ENCODE measurements around the gene CC2D2B. TPM values are rescaled to one million over a fixed set of nuclear protein-coding genes. Genes with fewer than 3 reads are reported as not detected.
"Not testable (repeated sequence)": the region's sequence is repeated elsewhere in the genome, so short reads cannot be mapped to it uniquely, and the experiment has no call there.

Gene CC2D2B
- total RNA-seq, 2 donors from 2014 or later, result 0.15 to 0.48 TPM

GRCh38 chr10:95987685-95988426 lies 80.1 kb downstream of the CC2D2B start:
- Histone ChIP-seq H3K9ac (ENCODE audit: low read depth in 2 of 2, low read length in 2 of 2) (no peak overlapping the region), H3K36me3 (no peaks in the 10 kb centered on the region), H3K4me3 (no peak overlapping the region), H3K9me3 (no peaks in the 10 kb centered on the region), H3K27ac (no peak overlapping the region), H3K27me3 (no peaks in the 10 kb centered on the region), H3K4me1 (no peaks in the 10 kb centered on the region)
- no peak for DNase-seq
- intact Hi-C loops (cut with DNase I), result no loop called here
- TF ChIP-seq, protein P1, sequence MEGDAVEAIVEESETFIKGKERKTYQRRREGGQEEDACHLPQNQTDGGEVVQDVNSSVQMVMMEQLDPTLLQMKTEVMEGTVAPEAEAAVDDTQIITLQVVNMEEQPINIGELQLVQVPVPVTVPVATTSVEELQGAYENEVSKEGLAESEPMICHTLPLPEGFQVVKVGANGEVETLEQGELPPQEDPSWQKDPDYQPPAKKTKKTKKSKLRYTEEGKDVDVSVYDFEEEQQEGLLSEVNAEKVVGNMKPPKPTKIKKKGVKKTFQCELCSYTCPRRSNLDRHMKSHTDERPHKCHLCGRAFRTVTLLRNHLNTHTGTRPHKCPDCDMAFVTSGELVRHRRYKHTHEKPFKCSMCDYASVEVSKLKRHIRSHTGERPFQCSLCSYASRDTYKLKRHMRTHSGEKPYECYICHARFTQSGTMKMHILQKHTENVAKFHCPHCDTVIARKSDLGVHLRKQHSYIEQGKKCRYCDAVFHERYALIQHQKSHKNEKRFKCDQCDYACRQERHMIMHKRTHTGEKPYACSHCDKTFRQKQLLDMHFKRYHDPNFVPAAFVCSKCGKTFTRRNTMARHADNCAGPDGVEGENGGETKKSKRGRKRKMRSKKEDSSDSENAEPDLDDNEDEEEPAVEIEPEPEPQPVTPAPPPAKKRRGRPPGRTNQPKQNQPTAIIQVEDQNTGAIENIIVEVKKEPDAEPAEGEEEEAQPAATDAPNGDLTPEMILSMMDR (IDR thresholded peaks at IDR 0.05), result no peak

DNA sequence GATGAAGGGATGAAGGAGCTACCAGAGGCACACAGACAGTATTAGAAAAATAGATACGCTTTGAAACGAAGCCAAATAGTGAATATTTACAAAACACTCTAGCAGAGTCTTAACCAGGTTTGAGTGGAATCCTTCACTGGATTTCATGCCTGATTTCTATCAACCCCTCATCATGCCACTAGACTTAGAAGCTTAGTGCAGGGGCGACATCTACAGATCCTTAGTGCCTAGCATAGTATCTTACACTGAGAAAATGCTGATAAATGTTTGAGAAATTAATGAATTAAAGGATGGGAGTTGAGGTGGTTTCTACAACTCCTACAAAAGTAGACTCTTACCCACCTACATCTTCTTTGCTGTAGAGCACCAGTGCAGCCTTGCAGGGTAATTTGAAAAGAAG lies 80.9 kb downstream of the CC2D2B start:
- no peak for DNase-seq
- Histone ChIP-seq H3K27me3 (no peaks in the 10 kb centered on the region), H3K4me3 (no peak overlapping the region), H3K9me3 (no peaks in the 10 kb centered on the region), H3K36me3 (no peaks in the 10 kb centered on the region), H3K9ac (ENCODE audit: low read depth in 2 of 2, low read length in 2 of 2) (no peak overlapping the region), H3K4me1 (no peaks in the 10 kb centered on the region), H3K27ac (no peak overlapping the region)
- TF ChIP-seq, protein P1 (IDR thresholded peaks at IDR 0.05), result no peak
- intact Hi-C loops (cut with DNase I), result no loop called here

DNA sequence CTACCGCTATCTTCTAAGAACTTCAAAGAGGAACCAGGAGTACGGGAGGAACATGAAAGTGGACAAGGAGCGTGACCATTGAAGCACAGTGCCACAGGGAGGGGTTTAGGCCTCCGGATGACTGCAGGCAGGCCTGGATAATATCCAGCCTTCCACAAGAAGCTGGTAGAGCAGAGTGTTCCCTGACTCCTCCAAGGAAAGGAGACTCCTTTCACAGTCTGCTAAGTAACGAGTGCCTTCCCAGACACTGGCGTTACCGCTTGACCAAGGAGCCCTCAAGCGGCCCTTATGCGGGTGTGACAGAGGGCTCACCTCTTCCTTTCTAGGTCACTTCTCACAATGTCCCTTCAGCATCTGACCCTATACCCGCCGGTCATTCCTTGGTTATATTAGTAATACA lies 86.6 kb downstream of the CC2D2B start:
- DNase-seq; H3K27ac ChIP-seq; intact Hi-C loops (cut with DNase I); H3K27me3 ChIP-seq; H3K4me3 ChIP-seq; H3K9me3 ChIP-seq; H3K9ac ChIP-seq (ENCODE audit: low read depth in 2 of 2, low read length in 2 of 2); H3K36me3 ChIP-seq; H3K4me1 ChIP-seq: not testable (repeated sequence)

DNA sequence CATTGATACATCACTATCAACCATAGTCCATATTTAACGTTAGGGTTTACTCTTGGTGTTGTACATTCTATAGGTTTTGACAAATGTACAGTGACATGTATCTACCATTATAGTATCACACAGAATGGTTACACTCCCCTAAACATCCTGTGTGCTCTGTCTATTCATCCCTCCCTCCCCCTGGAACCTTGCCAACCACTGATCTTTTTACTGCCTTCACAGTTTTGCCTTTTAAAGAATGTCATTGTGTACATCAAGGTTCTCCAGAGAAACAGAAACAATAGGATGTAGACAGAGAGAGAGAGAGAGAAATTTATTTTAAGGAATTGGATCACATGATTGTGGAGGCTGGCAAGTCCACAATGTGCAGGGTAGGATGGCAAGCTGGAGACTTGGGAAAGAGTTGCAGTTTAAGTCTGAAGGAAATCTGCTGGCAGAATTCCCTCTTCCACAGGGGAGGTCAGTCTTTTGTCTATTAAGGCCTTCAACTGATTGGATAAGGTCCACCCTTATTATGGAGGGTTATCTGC lies 90.5 kb downstream of the CC2D2B start:
- H3K36me3 ChIP-seq, result no peaks in the 10 kb centered on the region
- TF ChIP-seq, protein P1 (IDR thresholded peaks at IDR 0.05), result no peak
- H3K27me3 ChIP-seq, result no peaks in the 10 kb centered on the region
- no peaks in the 10 kb centered on the region for H3K9me3 ChIP-seq
- intact Hi-C loops (cut with DNase I), result no loop called here
- no peak overlapping the region for H3K4me3 ChIP-seq
- no peak overlapping the region for H3K27ac ChIP-seq
- no peak overlapping the region for H3K9ac ChIP-seq (ENCODE audit: low read depth in 2 of 2, low read length in 2 of 2)
- DNase-seq, result no peak
- no peaks in the 10 kb centered on the region for H3K4me1 ChIP-seq

DNA sequence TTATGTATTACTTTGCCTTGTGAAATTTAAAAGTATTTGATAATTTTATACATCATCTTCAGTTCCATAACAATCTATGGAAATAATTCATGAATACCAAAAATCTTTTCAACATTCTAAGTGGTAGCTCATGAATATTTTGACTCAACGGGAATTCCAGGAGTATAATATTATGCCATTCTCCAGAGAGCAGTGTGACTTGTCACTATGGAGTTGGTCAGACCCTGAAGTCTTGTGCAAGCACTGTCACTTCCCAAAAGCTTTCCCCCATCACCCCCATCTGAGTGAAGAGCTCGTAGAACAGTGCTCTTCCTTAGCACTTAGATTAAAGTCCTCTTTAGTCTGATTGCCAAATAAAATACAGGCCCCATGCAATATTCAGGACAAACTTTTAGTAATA lies 106.2 kb downstream of the CC2D2B start:
- Histone ChIP-seq H3K4me3 (no peak overlapping the region), H3K36me3 (no peaks in the 10 kb centered on the region), H3K27ac (no peak overlapping the region), H3K27me3 (no peaks in the 10 kb centered on the region), H3K9ac (ENCODE audit: low read depth in 2 of 2, low read length in 2 of 2) (no peak overlapping the region), H3K9me3 (no peaks in the 10 kb centered on the region), H3K4me1 (no peaks in the 10 kb centered on the region)
- no peak for DNase-seq
- TF ChIP-seq, protein P1 (IDR thresholded peaks at IDR 0.05), result no peak
- intact Hi-C loops (cut with DNase I), result loop anchor here (10.0 kb wide), 2 partner anchors 211 to 321 kb away; no protein-coding TSS in a partner anchor

GRCh38 chr10:96014473-96015102 lies 106.8 kb downstream of the CC2D2B start:
- no peaks in the 10 kb centered on the region for H3K36me3 ChIP-seq
- DNase-seq, result no peak

More at GRCh38 chr10:96014473-96015102, 106.8 kb downstream of the CC2D2B start:
- intact Hi-C loops (cut with DNase I), result loop anchor here (5.0 to 10.0 kb wide), 3 partner anchors 210 to 320 kb away; no protein-coding TSS in a partner anchor
- H3K4me1 ChIP-seq, result no peaks in the 10 kb centered on the region
- H3K4me3 ChIP-seq, result no peak overlapping the region
- TF ChIP-seq, protein P1 (IDR thresholded peaks at IDR 0.05), result no peak
- no peaks in the 10 kb centered on the region for H3K9me3 ChIP-seq
- no peak overlapping the region for H3K9ac ChIP-seq (ENCODE audit: low read depth in 2 of 2, low read length in 2 of 2)
- no peak overlapping the region for H3K27ac ChIP-seq
- no peaks in the 10 kb centered on the region for H3K27me3 ChIP-seq
